IPS-20b (cell line): ENCODE data around the gene CPXM2.

Experiments used
- H3K27ac ChIP-seq: one replicate; pipeline ENCODE4 v1.5.1; 2013; ENCODE audit warnings: low read length
- H3K27me3 ChIP-seq: 2 replicates; pipeline ENCODE4 v1.6.1; 2013; ENCODE audit warnings: mild to moderate bottlenecking, low read length, inconsistent platforms; ENCODE audit not compliant: insufficient read depth
- H3K36me3 ChIP-seq: 2 replicates; pipeline ENCODE4 v1.6.1; 2013; ENCODE audit warnings: low read depth, mild to moderate bottlenecking, inconsistent platforms, low read length, moderate library complexity; ENCODE audit not compliant: insufficient read depth
- H3K4me1 ChIP-seq: 2 replicates; pipeline ENCODE4 v1.6.1; 2013; ENCODE audit warnings: mild to moderate bottlenecking, control low read depth, inconsistent platforms, low read length, moderate library complexity; ENCODE audit not compliant: insufficient read depth
- H3K4me3 ChIP-seq: 2 replicates; pipeline ENCODE4 v1.5.1; 2013; ENCODE audit warnings: mild to moderate bottlenecking, low read length, inconsistent platforms
- H3K9ac ChIP-seq: 2 replicates; pipeline ENCODE4 v1.6.1; 2013; ENCODE audit warnings: low read depth, mild to moderate bottlenecking, inconsistent platforms, low read length, moderate library complexity
- H3K9me3 ChIP-seq: 2 replicates; pipeline ENCODE4 v1.6.1; 2013; ENCODE audit warnings: mild to moderate bottlenecking, low read depth, low read length, inconsistent platforms; ENCODE audit not compliant: insufficient read depth

CPXM2 gene

DNA sequence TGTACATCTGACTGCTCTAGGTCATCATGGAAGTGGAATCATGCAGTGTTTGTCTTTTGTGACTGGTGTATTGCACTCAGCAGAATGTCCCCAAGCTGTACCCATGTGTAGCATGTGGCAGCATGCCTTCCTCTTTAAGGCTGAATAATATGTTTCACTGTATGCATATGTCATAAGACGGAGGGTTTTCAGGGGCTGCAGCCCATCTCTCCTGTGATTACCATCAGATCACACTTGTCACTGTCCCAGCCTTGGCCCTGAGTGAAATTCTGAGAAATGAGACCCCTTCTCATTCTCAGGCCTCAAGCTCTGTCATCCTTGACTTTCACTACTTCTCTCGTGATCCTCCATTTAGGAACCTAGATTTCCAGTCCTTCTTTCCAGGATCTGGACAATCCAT lies 50.0 kb downstream of the CPXM2 start:
- Histone ChIP-seq H3K4me1 (peaks cover 14% of the 10 kb centered on the region; the same call in 1 of the 2 replicates), H3K36me3 (no peaks in the 10 kb centered on the region)

DNA sequence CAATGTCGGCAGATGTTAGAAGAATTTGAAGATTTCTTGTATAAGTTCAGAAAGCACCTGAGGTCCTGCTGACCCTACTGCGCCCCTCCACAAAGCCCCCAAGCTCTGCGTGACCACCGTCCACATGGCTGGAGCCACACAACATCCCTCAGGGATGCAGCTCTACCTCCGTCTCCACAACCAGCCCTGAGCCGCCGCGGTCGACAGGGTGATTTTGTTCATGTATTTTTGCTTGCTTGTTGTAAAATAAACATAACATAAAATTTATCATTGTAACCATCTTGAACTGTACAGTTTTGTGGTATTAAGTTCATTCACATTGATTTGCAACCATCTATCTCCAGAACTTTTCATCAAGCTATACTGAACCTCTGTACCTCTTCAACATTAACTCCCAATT lies 50.5 kb downstream of the CPXM2 start:
- no peaks in the 10 kb centered on the region for H3K36me3 ChIP-seq
- no peak overlapping the region for H3K9ac ChIP-seq
- no peak overlapping the region for H3K27ac ChIP-seq
- no peak overlapping the region for H3K4me3 ChIP-seq
- peaks cover 4% of the 10 kb centered on the region for H3K9me3 ChIP-seq
- peaks cover 14% of the 10 kb centered on the region; the same call in 1 of the 2 replicates for H3K4me1 ChIP-seq
- H3K27me3 ChIP-seq, result no peaks in the 10 kb centered on the region

More for the DNA sequence above, 50.0 kb downstream of the CPXM2 start:
- no peak overlapping the region for H3K9ac ChIP-seq
- H3K4me3 ChIP-seq, result no peak overlapping the region
- no peak overlapping the region for H3K27ac ChIP-seq
- H3K9me3 ChIP-seq, result peaks cover 9% of the 10 kb centered on the region
- no peaks in the 10 kb centered on the region for H3K27me3 ChIP-seq

DNA sequence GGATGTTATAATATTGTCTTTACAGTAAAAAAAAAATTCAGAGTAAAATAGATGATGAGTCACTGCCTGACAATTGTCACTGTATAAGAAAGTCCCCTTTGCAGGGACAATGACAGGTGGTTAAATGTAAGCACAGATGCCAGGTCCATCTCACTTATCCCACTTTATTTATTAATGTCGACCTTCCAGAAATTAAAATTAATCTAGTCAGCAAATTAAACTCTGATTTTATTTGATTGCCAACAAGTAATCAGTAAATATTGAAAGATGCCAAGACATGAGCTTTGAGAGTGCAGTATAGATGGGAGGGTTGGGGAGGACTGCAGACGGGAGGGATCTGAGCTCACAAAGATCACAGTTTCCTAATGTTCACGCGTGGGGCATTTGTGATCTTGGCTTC lies 50.9 kb downstream of the CPXM2 start:
- Histone ChIP-seq H3K9me3 (0 out of 2 replicates have a peak, but pooled peaks cover 1% of the 10 kb centered on the region), H3K9ac (no peak overlapping the region), H3K4me1 (peaks cover 14% of the 10 kb centered on the region; the same call in 1 of the 2 replicates)

DNA sequence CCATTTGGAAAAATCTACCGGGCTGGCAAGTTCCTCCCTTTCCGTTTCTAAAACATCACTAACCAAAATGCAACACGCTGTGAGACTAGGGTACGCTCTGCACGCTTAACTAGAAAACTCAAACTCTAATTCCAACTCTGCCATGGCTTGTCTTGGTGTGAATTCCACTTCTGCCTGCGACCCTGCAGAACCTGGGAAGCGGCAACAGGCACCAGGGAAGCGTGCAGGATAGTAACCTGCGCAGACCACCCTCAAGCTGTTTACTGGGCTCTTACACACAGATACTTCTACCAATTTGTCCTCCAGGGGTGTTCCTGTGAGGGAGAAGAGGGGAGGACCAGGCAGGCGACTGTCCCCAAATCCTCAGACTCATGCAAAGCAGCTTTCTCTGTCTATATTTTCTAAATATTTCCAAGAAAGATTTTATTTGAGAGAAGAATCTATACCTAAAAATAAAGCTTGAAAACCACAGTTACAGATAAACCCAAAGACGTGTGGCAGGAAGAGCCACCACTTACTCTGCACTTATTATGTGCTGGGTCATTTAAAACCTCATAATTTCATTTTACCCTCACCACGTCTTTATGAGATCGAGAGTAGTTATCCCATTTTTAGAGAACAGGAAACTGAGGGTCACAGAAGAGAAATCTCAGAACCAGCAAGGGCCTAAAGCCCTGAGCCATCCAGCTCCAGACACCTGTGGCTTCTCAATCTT lies 52.9 kb downstream of the CPXM2 start:
- H3K27ac ChIP-seq, result no peak overlapping the region

More for the DNA sequence above, 50.9 kb downstream of the CPXM2 start:
- Histone ChIP-seq H3K27me3 (no peaks in the 10 kb centered on the region), H3K4me3 (no peak overlapping the region), H3K27ac (no peak overlapping the region), H3K36me3 (no peaks in the 10 kb centered on the region)

DNA sequence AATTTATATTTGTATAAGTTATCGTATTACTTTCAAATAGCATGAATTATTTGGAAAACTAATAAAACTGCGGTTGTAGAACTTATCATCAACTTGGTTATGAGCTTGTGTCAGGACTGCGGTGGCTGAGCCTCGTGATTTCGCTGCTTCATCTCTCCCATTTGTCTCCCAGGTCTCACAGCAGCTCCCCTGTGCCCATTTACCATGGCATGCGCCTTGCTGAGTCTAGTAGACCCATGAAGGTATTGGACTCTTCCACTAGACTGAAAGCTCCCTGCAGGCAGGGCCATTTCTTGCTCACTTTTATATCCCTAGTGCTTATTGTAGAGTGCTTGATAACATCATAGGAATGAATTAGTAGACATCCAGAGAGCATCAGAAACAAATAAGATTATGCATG lies 53.9 kb downstream of the CPXM2 start:
- Histone ChIP-seq H3K9me3 (no peaks in the 10 kb centered on the region), H3K9ac (no peak overlapping the region), H3K36me3 (no peaks in the 10 kb centered on the region), H3K4me3 (no peak overlapping the region), H3K4me1 (peaks cover 10% of the 10 kb centered on the region; the same call in 1 of the 2 replicates), H3K27me3 (no peaks in the 10 kb centered on the region), H3K27ac (no peak overlapping the region)

More for the DNA sequence above, 52.9 kb downstream of the CPXM2 start:
- Histone ChIP-seq H3K4me3 (no peak overlapping the region), H3K27me3 (no peaks in the 10 kb centered on the region), H3K36me3 (no peaks in the 10 kb centered on the region), H3K9me3 (no peaks in the 10 kb centered on the region), H3K4me1 (peaks cover 10% of the 10 kb centered on the region; the same call in 1 of the 2 replicates), H3K9ac (no peak overlapping the region)

DNA sequence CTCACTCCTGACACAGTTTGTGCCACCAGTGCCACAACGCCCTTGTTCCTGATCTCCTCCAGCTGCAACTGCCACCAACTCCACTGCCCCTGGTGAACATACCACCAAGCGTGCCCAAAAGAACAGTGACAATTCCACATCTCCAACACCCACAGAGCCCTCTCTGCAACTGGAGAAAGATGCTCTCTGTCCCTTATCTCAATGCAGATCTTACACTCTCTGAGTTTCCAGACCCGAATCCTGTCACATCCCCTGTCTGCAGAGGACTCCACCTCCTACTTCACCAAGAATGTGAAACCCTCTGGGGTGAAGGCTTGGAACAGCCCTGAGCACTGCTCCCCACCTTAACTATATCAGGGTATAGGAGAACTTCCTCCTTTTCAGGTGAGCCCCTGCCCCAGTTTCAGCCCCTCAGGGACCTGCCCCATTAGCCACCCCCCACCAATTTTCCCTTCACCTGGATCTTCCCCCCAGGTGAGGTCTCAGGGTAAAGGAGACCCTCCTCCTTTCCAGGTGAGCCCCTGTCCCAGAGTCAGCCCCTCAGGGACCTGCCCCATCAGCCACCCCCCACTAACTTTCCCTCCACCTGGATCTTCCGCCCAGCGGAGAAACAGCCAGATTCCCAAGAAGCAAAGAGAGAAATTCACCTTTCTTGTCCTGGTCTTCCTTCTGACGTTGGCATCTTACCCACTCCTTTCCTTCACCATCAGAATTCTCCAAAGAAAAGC lies 55.0 kb downstream of the CPXM2 start:
- no peak overlapping the region for H3K27ac ChIP-seq
- H3K4me1 ChIP-seq, result peaks cover 10% of the 10 kb centered on the region; the same call in 1 of the 2 replicates
- H3K36me3 ChIP-seq, result no peaks in the 10 kb centered on the region
- H3K4me3 ChIP-seq, result no peak overlapping the region
- H3K9ac ChIP-seq, result no peak overlapping the region
- H3K27me3 ChIP-seq, result no peaks in the 10 kb centered on the region
- H3K9me3 ChIP-seq, result no peaks in the 10 kb centered on the region

DNA sequence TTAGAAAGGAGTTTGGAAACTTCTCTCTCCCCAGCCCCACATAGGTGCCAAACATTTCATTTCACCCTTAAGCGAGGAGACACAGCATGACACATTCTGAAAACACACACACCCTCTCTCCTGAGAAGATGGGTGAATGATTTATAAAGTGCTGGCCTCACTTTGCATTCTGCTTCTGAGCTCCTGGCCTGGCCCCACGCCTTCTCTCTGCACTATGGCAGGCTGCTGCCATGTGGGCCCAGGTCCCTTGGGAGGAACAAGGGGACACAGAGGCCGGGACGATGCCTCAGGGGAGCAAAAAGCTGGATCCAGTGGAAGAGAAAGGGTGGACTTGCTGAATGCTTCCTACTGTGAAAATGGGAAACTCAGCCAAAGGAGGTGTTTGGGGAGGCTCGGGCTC lies 56.0 kb downstream of the CPXM2 start:
- H3K4me3 ChIP-seq, result no peak overlapping the region
- no peaks in the 10 kb centered on the region for H3K36me3 ChIP-seq
- H3K4me1 ChIP-seq, result peaks cover 10% of the 10 kb centered on the region; the same call in 1 of the 2 replicates
- no peaks in the 10 kb centered on the region for H3K9me3 ChIP-seq
- H3K27ac ChIP-seq, result no peak overlapping the region
- H3K9ac ChIP-seq, result no peak overlapping the region
- H3K27me3 ChIP-seq, result no peaks in the 10 kb centered on the region

DNA sequence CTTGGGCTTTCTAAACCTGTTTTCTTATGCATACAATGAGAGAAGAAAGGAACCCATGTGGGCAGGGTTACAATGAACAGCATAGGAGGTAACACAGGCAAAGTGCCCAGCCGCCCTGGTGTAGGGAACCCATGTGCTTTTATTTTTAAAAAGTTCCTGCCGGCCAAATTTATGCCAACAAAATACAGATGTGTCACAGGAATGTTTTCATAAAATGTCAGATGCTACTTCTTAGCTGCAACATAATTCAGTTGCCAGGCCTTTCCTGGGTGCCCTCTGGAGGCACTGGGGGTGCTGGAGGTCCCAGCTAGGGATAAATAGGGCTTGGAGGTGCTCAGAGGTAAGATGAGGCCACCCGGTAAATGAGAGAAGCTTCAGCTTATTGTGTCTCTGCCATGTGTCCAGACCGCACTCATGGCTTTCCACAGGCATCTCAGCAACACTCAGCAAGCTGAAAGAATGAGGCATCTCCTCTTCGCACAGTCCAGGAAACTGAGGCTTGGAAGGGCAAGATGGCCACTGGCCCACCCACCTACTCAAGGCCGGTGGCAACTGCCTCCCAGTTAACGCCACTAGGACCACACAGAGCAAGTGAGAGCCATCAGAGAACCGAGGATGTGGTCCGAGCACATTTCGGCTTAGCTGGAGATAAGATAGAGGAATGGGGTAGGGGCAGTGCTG lies 58.3 kb downstream of the CPXM2 start:
- H3K9me3 ChIP-seq, result no peaks in the 10 kb centered on the region
- no peaks in the 10 kb centered on the region for H3K36me3 ChIP-seq
- no peak overlapping the region for H3K9ac ChIP-seq
- H3K4me3 ChIP-seq, result no peak overlapping the region
- no peaks in the 10 kb centered on the region for H3K4me1 ChIP-seq
- no peaks in the 10 kb centered on the region for H3K27me3 ChIP-seq
- no peak overlapping the region for H3K27ac ChIP-seq

DNA sequence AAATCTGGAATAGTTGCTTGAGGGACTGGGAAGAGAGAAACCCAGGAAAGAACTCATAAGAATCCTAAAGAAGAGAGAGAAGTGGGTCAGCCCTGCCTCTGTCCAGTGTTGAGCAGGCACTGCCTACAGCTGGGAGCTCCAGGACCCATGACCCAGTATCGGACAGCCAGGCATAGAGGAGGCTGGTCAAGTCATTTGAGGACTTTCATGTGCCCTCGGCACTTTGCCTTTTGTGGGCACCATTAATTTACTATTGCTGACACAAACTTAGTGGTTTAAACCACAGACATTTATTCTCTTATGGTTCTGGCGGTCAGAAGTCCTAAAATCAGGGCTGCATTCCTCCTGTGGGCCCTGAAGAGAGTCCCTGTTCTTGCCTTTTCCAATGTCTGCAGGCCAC lies 60.3 kb downstream of the CPXM2 start:
- no peak overlapping the region for H3K27ac ChIP-seq
- no peaks in the 10 kb centered on the region for H3K9me3 ChIP-seq
- no peaks in the 10 kb centered on the region for H3K27me3 ChIP-seq
- H3K4me1 ChIP-seq, result no peaks in the 10 kb centered on the region
- no peak overlapping the region for H3K4me3 ChIP-seq
- no peaks in the 10 kb centered on the region for H3K36me3 ChIP-seq
- H3K9ac ChIP-seq, result no peak overlapping the region

DNA sequence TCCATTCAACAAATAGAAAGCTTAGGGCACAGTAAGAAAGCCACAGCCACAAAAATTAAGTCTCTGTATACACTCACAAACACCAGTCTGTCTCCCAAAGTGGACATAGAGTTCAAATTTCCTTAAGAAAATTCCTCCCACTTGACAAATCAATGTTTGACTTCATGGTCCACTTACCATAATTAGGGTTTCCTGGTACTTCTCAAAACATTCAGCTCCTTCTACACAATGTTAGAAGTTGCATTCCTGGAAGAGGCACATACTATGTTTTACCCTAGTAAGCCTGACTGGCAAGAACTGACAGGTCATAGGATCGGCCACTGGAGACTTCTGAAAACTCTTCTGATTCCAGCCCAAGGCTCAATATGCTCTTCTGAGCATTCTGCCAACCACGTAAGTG lies 70.5 kb downstream of the CPXM2 start:
- Histone ChIP-seq H3K27me3 (no peaks in the 10 kb centered on the region), H3K9ac (no peak overlapping the region), H3K27ac (no peak overlapping the region), H3K4me3 (no peak overlapping the region), H3K9me3 (no peaks in the 10 kb centered on the region), H3K4me1 (no peaks in the 10 kb centered on the region), H3K36me3 (no peaks in the 10 kb centered on the region)

DNA sequence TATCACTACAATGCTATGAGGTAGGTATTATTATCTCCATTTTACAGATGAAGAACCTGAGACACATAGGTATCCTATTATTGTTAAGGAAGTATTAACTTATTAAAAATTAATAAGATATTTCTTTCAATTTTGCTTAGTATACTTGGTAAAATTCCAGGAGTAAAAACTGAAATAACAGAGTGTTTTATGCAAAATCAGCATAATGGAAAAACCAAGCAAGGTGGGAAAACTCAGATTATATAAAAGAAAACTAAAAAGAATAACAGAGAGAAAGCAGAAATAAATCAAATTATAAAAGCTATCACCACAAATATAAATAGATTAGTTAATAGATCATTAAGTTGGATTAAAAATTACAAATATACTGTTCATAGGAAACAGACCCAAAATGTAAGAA lies 82.0 kb downstream of the CPXM2 start:
- Histone ChIP-seq H3K4me3 (no peak overlapping the region), H3K27ac (no peak overlapping the region), H3K27me3 (no peaks in the 10 kb centered on the region), H3K36me3 (no peaks in the 10 kb centered on the region), H3K9ac (no peak overlapping the region), H3K4me1 (peaks cover 10% of the 10 kb centered on the region), H3K9me3 (no peaks in the 10 kb centered on the region)
